ENCODE data around the gene GREM2.

Gene GREM2

GRCh38 chr1:240491796-240492195, 120.2 kb downstream of the GREM2 start:
- H3K4me3 ChIP-seq (ENCODE audit: low read length) = no peak overlapping the region
- no peak for TF ChIP-seq CTCF (IDR thresholded peaks at IDR 0.05; ENCODE audit: insufficient read depth, low read depth, low read length, missing control alignments)
- DNase-seq (ENCODE audit: low read depth) = no peak

GRCh38 chr1:240491156-240491555, 120.8 kb downstream of the GREM2 start:
- no peak for TF ChIP-seq CTCF (IDR thresholded peaks at IDR 0.05; ENCODE audit: insufficient read depth, low read depth, low read length, missing control alignments)
- no peak overlapping the region for H3K4me3 ChIP-seq (ENCODE audit: low read length)
- peak; percentile 42 for DNase-seq (ENCODE audit: low read depth)

- no peak for DNase-seq (ENCODE audit: low read depth)
- TF ChIP-seq CTCF (IDR thresholded peaks at IDR 0.05; ENCODE audit: insufficient read depth, low read depth, low read length, missing control alignments) = no peak
- H3K4me3 ChIP-seq (ENCODE audit: low read length) = no peak overlapping the region
Observed at GRCh38 chr1:240487493-240487892, 124.5 kb downstream of the GREM2 start.

GRCh38 chr1:240486611-240487010, 125.3 kb downstream of the GREM2 start:
- no peak for DNase-seq (ENCODE audit: low read depth)
- no peak overlapping the region for H3K4me3 ChIP-seq (ENCODE audit: low read length)
- no peak for TF ChIP-seq CTCF (IDR thresholded peaks at IDR 0.05; ENCODE audit: insufficient read depth, low read depth, low read length, missing control alignments)

- TF ChIP-seq CTCF (IDR thresholded peaks at IDR 0.05; ENCODE audit: insufficient read depth, low read depth, low read length, missing control alignments) = no peak
- no peak for DNase-seq (ENCODE audit: low read depth)
- H3K4me3 ChIP-seq (ENCODE audit: low read length) = no peak overlapping the region
Observed at GRCh38 chr1:240484804-240485443, 127.0 kb downstream of the GREM2 start.

- TF ChIP-seq CTCF (IDR thresholded peaks at IDR 0.05; ENCODE audit: insufficient read depth, low read depth, low read length, missing control alignments) = no peak
- DNase-seq (ENCODE audit: low read depth) = no peak
- H3K4me3 ChIP-seq (ENCODE audit: low read length) = no peak overlapping the region
Observed at GRCh38 chr1:240478536-240478935, 133.4 kb downstream of the GREM2 start.

GRCh38 chr1:240475832-240476231, 136.1 kb downstream of the GREM2 start:
- TF ChIP-seq CTCF (IDR thresholded peaks at IDR 0.05; ENCODE audit: insufficient read depth, low read depth, low read length, missing control alignments) = no peak
- DNase-seq (ENCODE audit: low read depth) = no peak
- H3K4me3 ChIP-seq (ENCODE audit: low read length) = no peak overlapping the region
